ENCODE results near the gene CYFIP1. TPM values are rescaled to one million over a fixed set of nuclear protein-coding genes. Genes with fewer than 3 reads are reported as not detected.

The CYFIP1 gene
- total and polyA plus RNA-seq, 2 of the 13 experiments (the other 11 are each of a cell fraction or from before 2014, with no cell fraction given), result 38.1 to 58.3 TPM

DNA sequence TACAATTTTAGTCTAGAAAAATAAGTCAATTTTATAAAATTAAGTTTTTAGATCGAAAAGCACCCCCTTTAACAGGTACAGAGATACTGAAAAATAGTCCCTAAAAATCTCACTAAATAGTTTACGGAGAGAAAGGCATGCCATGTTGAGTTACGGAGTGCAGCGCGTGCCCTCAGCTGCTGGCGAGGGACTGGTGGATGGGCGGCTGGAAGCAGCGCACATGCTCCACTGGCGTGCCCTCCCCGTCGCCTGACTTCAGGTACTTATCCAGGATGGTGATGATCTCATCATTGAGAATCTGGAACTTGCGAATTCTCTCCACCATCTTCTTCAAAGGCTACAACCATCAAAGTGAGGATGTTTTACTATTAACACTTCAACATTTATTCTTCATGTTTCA, 110.3 kb downstream of the CYFIP1 start:
- Histone ChIP-seq H3K27ac (ENCODE audit: extremely low read length, insufficient read depth, low read length) (no peak overlapping the region), H3K27me3 (ENCODE audit: control insufficient read depth in 1 of 2, insufficient read depth in 2 of 2, low read length in 2 of 2) (no peaks in the 10 kb centered on the region), H3K9ac (ENCODE audit: insufficient read depth, low read depth, low read length) (no peak overlapping the region), H2AFZ (ENCODE audit: low read length) (no peak overlapping the region), H3K4me2 (ENCODE audit: low read depth, low read length) (no peak overlapping the region), H3K36me3 (replicated peaks in 1 of 2; ENCODE audit: control insufficient read depth in 1 of 2, insufficient read depth in 2 of 2, low read length in 2 of 2) (peaks cover 28 to 73% of the 10 kb centered on the region in 2 experiments), H3K4me3 (replicated peaks in 1 of 3; ENCODE audit: insufficient read depth in 1 of 3, low read depth in 2 of 3, low read length in 3 of 3) (no peak overlapping the region), H4K20me1 (ENCODE audit: insufficient read depth, low read length) (no peaks in the 10 kb centered on the region), H3K4me1 (ENCODE audit: insufficient read depth, low read length) (no peaks in the 10 kb centered on the region), H3K79me2 (ENCODE audit: insufficient read depth, low read length) (no peaks in the 10 kb centered on the region), H3K9me3 (ENCODE audit: low read length) (no peaks in the 10 kb centered on the region)
- intact Hi-C loops (cut with micrococcal nuclease; ENCODE audit: unreplicated experiment) (no loop called here), in situ Hi-C loops (cut with HindIII; ENCODE audit: extremely low pct_ligation_motif_present, low pct_unique_long_range_greater_than_20kb) (no loop called here)
- TF ChIP-seq RAD21 (CRISPR knock-in tag; IDR thresholded peaks at IDR 0.05), result no peak
- TF ChIP-seq, protein P1, sequence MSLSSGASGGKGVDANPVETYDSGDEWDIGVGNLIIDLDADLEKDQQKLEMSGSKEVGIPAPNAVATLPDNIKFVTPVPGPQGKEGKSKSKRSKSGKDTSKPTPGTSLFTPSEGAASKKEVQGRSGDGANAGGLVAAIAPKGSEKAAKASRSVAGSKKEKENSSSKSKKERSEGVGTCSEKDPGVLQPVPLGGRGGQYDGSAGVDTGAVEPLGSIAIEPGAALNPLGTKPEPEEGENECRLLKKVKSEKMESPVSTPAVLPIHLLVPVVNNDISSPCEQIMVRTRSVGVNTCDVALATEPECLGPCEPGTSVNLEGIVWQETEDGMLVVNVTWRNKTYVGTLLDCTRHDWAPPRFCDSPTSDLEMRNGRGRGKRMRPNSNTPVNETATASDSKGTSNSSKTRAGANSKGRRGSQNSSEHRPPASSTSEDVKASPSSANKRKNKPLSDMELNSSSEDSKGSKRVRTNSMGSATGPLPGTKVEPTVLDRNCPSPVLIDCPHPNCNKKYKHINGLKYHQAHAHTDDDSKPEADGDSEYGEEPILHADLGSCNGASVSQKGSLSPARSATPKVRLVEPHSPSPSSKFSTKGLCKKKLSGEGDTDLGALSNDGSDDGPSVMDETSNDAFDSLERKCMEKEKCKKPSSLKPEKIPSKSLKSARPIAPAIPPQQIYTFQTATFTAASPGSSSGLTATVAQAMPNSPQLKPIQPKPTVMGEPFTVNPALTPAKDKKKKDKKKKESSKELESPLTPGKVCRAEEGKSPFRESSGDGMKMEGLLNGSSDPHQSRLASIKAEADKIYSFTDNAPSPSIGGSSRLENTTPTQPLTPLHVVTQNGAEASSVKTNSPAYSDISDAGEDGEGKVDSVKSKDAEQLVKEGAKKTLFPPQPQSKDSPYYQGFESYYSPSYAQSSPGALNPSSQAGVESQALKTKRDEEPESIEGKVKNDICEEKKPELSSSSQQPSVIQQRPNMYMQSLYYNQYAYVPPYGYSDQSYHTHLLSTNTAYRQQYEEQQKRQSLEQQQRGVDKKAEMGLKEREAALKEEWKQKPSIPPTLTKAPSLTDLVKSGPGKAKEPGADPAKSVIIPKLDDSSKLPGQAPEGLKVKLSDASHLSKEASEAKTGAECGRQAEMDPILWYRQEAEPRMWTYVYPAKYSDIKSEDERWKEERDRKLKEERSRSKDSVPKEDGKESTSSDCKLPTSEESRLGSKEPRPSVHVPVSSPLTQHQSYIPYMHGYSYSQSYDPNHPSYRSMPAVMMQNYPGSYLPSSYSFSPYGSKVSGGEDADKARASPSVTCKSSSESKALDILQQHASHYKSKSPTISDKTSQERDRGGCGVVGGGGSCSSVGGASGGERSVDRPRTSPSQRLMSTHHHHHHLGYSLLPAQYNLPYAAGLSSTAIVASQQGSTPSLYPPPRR (CRISPR knock-in tag; IDR thresholded peaks at IDR 0.05; ENCODE audit: borderline replicate concordance), result no peak
- TF ChIP-seq, protein P2, sequence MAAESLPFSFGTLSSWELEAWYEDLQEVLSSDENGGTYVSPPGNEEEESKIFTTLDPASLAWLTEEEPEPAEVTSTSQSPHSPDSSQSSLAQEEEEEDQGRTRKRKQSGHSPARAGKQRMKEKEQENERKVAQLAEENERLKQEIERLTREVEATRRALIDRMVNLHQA (CRISPR knock-in tag; IDR thresholded peaks at IDR 0.05), result no peak
- no peak for TF ChIP-seq NRL (CRISPR knock-in tag; IDR thresholded peaks at IDR 0.05; ENCODE audit: borderline replicate concordance)
- no peak for TF ChIP-seq KDM3A (CRISPR knock-in tag; IDR thresholded peaks at IDR 0.05; ENCODE audit: low read depth)
- no peak for TF ChIP-seq RNF2 (conservative IDR thresholded peaks at IDR 0.05; ENCODE audit: low read depth)
- TF ChIP-seq, protein P3, sequence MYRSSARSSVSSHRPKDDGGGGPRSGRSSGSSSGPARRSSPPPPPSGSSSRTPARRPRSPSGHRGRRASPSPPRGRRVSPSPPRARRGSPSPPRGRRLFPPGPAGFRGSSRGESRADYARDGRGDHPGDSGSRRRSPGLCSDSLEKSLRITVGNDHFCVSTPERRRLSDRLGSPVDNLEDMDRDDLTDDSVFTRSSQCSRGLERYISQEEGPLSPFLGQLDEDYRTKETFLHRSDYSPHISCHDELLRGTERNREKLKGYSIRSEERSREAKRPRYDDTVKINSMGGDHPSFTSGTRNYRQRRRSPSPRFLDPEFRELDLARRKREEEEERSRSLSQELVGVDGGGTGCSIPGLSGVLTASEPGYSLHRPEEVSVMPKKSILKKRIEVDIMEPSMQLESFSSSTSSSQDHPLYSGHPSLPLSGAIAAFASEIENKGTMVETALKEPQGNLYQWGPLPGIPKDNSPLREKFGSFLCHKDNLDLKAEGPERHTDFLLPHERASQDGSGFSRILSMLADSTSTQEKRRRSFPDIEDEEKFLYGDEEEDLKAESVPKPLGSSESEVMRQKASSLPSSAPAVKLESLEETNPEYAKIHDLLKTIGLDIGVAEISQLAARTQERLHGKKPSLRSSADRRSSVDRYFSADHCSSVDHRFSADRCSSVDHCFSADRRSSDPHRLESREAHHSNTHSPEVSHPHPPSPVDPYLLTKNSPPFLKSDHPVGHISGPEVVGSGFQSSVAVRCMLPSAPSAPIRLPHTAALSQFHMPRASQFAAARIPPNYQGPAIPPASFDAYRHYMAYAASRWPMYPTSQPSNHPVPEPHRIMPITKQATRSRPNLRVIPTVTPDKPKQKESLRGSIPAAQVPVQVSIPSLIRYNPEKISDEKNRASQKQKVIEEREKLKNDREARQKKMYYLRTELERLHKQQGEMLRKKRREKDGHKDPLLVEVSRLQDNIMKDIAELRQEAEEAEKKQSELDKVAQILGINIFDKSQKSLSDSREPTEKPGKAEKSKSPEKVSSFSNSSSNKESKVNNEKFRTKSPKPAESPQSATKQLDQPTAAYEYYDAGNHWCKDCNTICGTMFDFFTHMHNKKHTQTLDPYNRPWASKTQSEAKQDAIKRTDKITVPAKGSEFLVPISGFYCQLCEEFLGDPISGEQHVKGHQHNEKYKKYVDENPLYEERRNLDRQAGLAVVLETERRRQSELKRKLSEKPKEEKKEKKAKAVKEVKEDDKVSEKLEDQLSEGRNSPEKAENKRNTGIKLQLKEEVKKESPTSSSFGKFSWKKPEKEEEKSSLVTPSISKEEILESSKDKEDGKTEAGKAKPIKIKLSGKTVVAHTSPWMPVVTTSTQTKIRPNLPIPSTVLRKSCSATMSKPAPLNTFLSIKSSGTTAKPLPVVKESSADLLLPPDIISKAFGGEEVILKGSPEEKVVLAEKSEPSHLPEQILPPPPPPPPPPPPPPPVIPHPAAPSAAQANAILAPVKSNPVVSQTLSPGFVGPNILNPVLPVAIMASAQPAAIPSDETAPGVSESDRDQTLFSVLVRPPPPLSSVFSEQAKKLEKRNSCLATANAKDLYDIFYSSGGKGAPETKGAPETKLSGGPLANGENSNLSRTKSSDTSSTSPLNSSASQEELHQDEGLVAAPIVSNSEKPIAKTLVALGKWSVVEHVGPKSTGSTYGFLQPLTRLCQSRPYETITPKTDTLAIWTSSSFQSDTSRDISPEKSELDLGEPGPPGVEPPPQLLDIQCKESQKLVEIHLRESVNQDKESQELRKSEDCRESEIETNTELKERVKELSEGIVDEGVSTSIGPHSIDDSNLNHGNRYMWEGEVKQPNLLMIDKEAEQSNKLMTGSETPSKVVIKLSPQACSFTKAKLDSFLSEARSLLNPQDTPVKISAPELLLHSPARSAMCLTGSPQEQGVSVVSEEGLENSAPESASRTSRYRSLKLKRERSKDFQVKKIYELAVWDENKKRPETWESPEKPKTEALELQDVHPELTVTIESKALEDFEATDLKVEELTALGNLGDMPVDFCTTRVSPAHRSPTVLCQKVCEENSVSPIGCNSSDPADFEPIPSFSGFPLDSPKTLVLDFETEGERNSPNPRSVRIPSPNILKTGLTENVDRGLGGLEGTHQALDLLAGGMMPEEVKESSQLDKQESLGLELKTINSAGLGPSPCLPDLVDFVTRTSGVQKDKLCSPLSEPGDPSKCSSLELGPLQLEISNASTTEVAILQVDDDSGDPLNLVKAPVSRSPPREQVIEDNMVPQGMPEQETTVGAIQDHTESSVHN (CRISPR knock-in tag; IDR thresholded peaks at IDR 0.05), result no peak
- TF ChIP-seq AGO2 (optimal IDR thresholded peaks at IDR 0.05; ENCODE audit: low read depth, low read length), result peak; percentile 32
- TF ChIP-seq RFX5 (IDR thresholded peaks at IDR 0.05; ENCODE audit: low read depth, low read length), result no peak
- no peak for TF ChIP-seq MXI1 (IDR thresholded peaks at IDR 0.05; ENCODE audit: borderline replicate concordance, low read depth, low read length)
- TF ChIP-seq MEF2D (CRISPR knock-in tag; IDR thresholded peaks at IDR 0.05), result no peak
- no peak for TF ChIP-seq PHF8 (CRISPR knock-in tag; IDR thresholded peaks at IDR 0.05)
- TF ChIP-seq RBM22 (optimal IDR thresholded peaks at IDR 0.05; ENCODE audit: low read length), result peak; percentile 64
- no peak for DNase-seq (ENCODE audit: low spot score)
- ATAC-seq, result no peak
- POLR2A ChIA-PET, result no interaction called here
- FAIRE-seq, result no peak
- CTCF ChIA-PET (ENCODE audit: low intra/inter-chr PET ratio, low total read pairs), result no interaction called here
- 97% methylated on average over 12 of the region's 12 CpGs for WGBS (ENCODE audit: low lambda C conversion rate)
- BruUV-seq (replicated peaks), result no TSS peak
